Mammary epithelial cell (primary cell): ENCODE results near the gene PTH.

Experiments used
- EZH2 ChIP-seq: IDR thresholded peaks from 2 replicates; pipeline ENCODE4 v1.6.1; 2012; ENCODE audit warnings: low read length, inconsistent platforms, borderline replicate concordance
- TF ChIP-seq, protein P1 (sequence below), 2 donors: IDR thresholded peaks in 1 of 2; conservative IDR thresholded peaks in 1 of 2; 2 replicates each; pipeline ENCODE4 v1.5.1; 2011 to 2012; ENCODE audit warnings: inconsistent platforms in 2 of 2, low read length in 2 of 2, mild to moderate bottlenecking in 2 of 2, control low read depth in 1 of 2, low read depth in 1 of 2; ENCODE audit not compliant: insufficient read depth in 1 of 2; ENCODE audit errors: extremely low read depth in 1 of 2

DNA sequence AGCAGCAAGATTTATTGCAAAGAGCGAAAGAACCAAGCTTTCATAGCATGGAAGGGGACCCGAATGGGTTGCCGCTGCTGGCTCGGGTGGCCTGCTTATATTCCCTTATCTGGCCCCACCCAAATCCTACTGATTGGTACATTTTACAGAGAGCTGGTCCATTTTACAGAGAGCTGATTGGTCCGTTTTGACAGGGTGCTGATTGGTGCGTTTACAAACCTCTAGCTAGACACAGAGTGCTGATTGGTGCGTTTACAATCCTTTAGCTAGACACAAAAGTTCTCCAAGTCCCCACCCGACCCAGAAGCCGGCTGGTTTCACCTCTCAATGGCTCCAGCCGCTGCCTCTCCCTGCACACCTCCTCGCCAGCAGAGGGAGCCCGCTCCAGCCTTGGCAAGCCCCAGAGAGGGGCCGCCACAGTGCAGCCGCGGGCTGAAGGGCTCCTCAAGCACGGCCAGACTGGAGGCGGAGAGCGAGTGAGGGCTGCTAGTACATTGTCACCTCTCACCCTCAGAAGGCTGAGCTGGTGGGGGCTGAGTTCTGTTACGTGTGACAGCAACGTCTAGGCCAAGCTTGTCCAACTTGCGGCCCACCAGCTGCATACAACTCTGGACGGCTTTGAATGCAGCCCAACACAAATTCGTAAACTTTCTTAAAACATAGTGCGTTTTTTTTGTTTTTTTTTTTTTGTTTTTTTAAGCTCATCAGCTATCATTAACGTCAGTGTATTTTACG is 8.7 kb downstream of the PTH start:
- TF ChIP-seq, protein P1, sequence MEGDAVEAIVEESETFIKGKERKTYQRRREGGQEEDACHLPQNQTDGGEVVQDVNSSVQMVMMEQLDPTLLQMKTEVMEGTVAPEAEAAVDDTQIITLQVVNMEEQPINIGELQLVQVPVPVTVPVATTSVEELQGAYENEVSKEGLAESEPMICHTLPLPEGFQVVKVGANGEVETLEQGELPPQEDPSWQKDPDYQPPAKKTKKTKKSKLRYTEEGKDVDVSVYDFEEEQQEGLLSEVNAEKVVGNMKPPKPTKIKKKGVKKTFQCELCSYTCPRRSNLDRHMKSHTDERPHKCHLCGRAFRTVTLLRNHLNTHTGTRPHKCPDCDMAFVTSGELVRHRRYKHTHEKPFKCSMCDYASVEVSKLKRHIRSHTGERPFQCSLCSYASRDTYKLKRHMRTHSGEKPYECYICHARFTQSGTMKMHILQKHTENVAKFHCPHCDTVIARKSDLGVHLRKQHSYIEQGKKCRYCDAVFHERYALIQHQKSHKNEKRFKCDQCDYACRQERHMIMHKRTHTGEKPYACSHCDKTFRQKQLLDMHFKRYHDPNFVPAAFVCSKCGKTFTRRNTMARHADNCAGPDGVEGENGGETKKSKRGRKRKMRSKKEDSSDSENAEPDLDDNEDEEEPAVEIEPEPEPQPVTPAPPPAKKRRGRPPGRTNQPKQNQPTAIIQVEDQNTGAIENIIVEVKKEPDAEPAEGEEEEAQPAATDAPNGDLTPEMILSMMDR (conservative IDR thresholded peaks at IDR 0.05 in 1 of 2, IDR thresholded peaks at IDR 0.05 in 1 of 2; ENCODE audit: extremely low read depth in 1 of 2, insufficient read depth in 1 of 2, low read depth in 1 of 2, low read length in 2 of 2) = no peak
- TF ChIP-seq EZH2 = no peak
